Choroid plexus epithelial cell (primary cell): ENCODE measurements around the gene NPHP1.
"Not testable (repeated sequence)": the region's sequence is repeated elsewhere in the genome, so short reads cannot be mapped to it uniquely, and the experiment has no call there.

Source experiments
- DNase-seq: peaks from one replicate; pipeline ENCODE4 v3.0.0-alpha.2; 2010; ENCODE audit warnings: low read depth
- H3K4me3 ChIP-seq: 2 replicates; pipeline ENCODE4 v1.5.1; 2011; ENCODE audit warnings: low read depth, mild to moderate bottlenecking, control low read depth, low read length, moderate library complexity
- CTCF ChIP-seq: conservative IDR thresholded peaks from 2 replicates; pipeline ENCODE4 v1.5.1; 2011; ENCODE audit warnings: low read depth, mild to moderate bottlenecking, control low read depth, inconsistent platforms, low read length, moderate library complexity

NPHP1 gene

DNA sequence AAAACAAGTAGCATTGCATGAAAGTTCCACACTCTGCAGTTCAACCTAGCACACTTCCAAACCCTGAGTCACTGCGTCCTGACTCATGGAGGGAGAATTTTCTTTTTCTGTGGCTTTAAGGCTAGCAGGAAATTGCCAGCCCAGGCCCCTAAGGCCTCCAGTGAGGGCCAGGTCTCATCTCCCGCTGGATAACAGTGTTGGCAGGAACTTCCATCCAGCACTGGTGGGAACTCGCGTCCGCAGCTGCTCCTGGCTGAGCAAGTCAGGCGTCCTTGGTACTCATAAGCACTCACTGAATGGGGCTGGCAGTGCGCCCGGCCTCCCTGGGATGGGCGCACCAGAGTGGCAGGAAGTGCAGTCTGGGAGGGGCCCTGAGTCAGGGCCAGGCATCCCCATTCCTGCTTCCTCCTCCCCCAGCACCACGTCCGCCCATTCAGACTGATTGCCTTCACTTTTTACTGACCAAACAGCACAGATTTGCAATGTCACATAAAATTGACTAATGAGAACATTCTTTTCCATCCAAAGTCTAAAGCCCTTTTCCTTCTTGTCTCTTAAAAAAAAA is 103.5 kb downstream of the NPHP1 start:
- H3K4me3 ChIP-seq, result peak overlapping the region; percentile 30

GRCh38 chr2:110100880-110101279 is 103.9 kb downstream of the NPHP1 start:
- not testable (repeated sequence) for H3K4me3 ChIP-seq, DNase-seq

More for the DNA sequence above, 103.5 kb downstream of the NPHP1 start:
- TF ChIP-seq CTCF, result no peak
- DNase-seq, result peak; percentile 98

DNA sequence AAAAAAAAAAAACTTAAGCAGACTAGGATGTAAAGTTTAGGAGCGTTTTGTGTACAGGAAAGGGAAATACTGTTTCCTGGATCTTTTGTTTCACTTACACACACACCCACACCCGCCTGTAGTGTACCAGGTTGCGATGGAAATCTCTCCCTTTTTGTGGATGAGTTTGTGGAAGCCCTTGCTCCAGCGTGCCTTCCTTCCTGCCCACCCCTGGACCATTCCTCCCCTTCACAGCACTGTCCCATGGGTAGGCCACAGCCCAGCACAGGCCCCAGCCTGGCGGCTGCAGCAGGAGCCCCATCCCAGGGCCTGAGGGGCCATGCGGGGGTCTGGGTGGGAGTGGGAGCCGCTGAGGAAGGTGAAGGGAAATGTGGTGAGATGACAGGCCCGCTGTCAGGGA is 104.3 kb downstream of the NPHP1 start:
- no peak for TF ChIP-seq CTCF
- H3K4me3 ChIP-seq, result no peak overlapping the region
- DNase-seq, result no peak

DNA sequence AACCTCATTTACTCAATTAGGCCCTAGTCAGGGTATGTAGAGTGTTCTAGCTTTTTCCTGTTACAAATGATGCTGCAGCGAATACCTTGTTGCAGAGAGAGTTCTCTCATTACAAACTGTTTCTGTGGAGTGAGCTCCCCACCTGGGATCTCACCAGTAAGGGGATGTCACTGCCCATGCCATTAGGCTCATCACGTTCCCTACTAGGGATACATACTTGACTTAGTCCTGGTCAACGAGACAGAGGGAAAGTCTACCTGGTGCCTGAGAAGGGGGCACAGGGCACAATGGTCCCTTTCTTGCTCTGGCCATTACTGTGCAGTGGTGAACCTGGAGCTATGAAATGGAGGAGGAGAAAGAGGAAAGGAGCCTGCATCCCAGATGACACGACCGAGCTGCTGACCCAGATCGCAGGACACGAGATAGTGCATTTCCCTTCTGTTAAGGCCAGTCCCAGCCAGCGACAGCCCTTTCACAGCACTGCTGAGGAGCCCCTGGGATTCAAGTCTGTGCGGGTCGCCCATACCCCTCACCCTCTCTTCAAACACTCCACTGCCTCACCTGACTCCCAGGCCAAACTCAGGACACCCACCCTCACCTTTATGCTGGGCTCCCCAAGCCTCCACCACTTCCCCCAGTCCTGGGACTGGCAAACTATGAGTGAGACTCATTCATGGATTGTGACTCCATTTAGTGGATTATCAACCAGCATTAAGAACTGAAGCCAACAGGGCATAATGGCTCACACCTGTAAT is 105.2 kb downstream of the NPHP1 start:
- no peak for DNase-seq
- TF ChIP-seq CTCF, result no peak
- H3K4me3 ChIP-seq, result no peak overlapping the region

- TF ChIP-seq CTCF, result no peak
- DNase-seq, result peak; percentile 36
- H3K4me3 ChIP-seq, result no peak overlapping the region
Observed at GRCh38 chr2:110099038-110099425, 105.8 kb downstream of the NPHP1 start.

DNA sequence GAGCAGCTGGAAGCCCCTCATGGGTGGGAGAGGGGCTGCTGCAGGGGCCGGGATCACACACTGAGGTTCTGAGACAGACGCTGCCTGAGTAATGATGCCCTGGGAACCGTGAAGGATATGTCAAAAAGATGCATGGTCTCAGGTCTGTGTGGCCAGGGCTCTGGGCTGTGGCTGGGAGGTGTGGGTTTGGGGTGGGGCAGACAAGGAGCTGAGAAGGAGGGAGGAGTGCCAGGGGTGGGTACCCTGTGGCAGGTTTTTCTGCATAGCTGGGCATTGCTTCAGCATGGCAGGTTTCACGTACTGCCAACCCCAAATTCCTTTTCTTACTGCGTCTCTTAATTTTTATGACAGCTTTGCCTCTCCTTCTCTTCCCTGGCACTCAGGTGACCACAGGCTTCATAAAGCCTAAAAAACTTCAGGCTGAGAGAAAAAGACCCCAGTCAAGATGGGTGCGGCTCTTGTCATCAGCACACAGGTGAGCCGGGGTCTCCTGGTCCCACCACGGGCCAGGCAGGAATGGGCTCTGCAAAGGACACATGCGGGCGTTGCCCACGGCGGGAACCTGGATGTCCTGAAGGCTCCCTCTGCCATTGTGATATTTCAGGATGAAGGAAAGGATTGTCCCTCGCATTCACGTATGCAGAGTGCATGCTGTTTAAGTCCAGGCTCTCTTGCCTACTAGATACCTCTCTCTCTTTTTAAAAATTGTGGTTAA is 107.2 kb downstream of the NPHP1 start:
- H3K4me3 ChIP-seq, result no peak overlapping the region
- no peak for TF ChIP-seq CTCF
- DNase-seq, result no peak

DNA sequence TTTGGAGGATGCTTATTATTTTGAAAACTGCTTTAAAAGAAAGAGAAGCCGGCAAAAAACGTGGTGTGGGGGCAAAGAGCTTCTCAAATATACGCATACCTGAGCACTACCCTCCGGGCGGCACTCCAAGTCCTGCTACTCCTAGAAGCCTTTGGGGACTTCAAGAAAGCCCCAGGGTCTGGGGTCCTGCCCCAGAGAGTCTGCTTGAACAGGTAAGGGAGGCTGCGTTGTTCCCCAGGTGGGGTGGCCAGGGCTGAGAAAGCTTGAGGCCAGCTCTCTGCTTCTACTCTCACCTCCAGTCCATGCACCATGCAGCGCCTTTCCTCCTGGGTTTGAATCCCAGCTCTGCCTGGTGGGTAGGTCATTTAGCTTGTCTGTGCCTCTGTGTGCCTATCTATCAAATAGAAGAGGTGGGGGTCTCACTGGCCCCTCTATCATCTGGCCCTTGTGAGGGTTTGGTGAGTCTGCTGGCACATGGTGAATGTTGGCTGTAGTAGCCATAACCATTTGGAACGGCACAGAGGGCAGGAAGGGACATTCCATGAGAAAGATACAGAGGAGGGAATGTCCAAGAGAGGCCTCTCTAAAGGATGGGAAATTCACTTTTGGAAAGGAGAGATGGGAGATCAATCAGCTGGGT is 108.7 kb downstream of the NPHP1 start:
- H3K4me3 ChIP-seq, result no peak overlapping the region
- no peak for DNase-seq
- TF ChIP-seq CTCF, result no peak

- DNase-seq, H3K4me3 ChIP-seq: not testable (repeated sequence)
Observed at GRCh38 chr2:110094884-110095534, 109.8 kb downstream of the NPHP1 start.

DNA sequence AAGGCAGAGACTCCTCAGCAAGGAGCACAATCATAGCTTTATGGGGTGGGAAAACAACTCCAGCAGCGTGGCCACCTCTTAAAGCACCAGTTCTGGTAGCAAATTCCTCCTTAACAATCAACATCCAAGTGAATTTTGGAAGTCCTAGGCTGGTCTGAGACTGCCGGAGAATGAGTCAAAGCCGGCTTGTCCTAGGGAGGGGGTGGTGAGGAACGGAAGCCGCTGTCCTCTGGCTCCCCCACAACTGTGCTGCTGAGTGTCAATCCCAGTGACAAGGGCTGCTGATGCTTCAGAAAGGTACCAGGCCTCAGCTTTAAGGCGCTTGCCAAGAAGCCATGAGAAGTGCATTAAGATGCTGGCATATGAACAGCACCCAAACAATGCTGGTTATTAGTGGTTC is 110.9 kb downstream of the NPHP1 start:
- not testable (repeated sequence) for DNase-seq, H3K4me3 ChIP-seq

DNA sequence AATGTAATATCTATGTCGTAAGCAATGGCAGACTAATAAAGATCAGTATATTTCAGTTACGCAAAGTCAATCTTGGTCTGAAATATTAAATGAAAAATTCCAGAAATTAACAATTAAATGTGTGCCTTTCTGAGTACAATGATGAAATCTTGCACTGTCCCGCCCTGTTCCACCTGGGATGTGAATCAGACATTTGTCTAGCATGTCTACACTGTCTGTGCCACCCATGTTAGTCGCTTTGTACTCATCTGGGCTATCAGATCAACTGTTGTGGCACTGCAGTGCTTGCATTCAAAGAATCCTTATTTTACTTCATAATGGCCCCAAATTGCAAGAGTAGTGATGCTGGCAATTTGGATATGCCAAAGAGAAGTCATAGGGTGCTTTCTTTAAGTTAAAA is 114.6 kb downstream of the NPHP1 start:
- H3K4me3 ChIP-seq, DNase-seq: not testable (repeated sequence)
